Effector CD8-positive, alpha-beta T cell (primary cell): Measurements from ENCODE around the gene KLHL22.
"Not testable (repeated sequence)": the region's sequence is repeated elsewhere in the genome, so short reads cannot be mapped to it uniquely, and the experiment has no call there.

Experiments
- DNase-seq: peaks from one replicate; lab custom pipeline; 2025; lab: John Stamatoyannopoulos, UW

The KLHL22 gene

GRCh38 chr22:20499769-20500168, 4.2 kb upstream of the KLHL22 start:
- no peak for DNase-seq

GRCh38 chr22:20498913-20499312, 3.3 kb upstream of the KLHL22 start:
- DNase-seq = no peak

GRCh38 chr22:20497426-20497825, 1.8 kb upstream of the KLHL22 start:
- DNase-seq = no peak

- peak; percentile 83 for DNase-seq
Observed at GRCh38 chr22:20495861-20496681, 476 bp upstream of the KLHL22 start.

- no peak for DNase-seq
Observed at GRCh38 chr22:20491346-20491745, 4.2 kb downstream of the KLHL22 start.

- DNase-seq = no peak
Observed at GRCh38 chr22:20490941-20491307, 4.7 kb downstream of the KLHL22 start.

- DNase-seq = no peak
Observed at GRCh38 chr22:20490183-20490940, 5.2 kb downstream of the KLHL22 start.

GRCh38 chr22:20488946-20489345, 6.6 kb downstream of the KLHL22 start:
- no peak for DNase-seq

GRCh38 chr22:20487715-20488114, 7.9 kb downstream of the KLHL22 start:
- no peak for DNase-seq

GRCh38 chr22:20486229-20486628, 9.4 kb downstream of the KLHL22 start:
- DNase-seq = no peak

GRCh38 chr22:20484948-20485683, 10.5 kb downstream of the KLHL22 start:
- DNase-seq = no peak

- DNase-seq = no peak
Observed at GRCh38 chr22:20483771-20484170, 11.8 kb downstream of the KLHL22 start.

GRCh38 chr22:20483143-20483506, 12.5 kb downstream of the KLHL22 start:
- DNase-seq = not testable (repeated sequence)

- no peak for DNase-seq
Observed at GRCh38 chr22:20479612-20480196, 15.9 kb downstream of the KLHL22 start.

GRCh38 chr22:20478059-20478458, 17.5 kb downstream of the KLHL22 start:
- DNase-seq = not testable (repeated sequence)

GRCh38 chr22:20475569-20475968, 20.0 kb downstream of the KLHL22 start:
- not testable (repeated sequence) for DNase-seq

GRCh38 chr22:20475115-20475436, 20.5 kb downstream of the KLHL22 start:
- DNase-seq = no peak

GRCh38 chr22:20472629-20473442, 22.8 kb downstream of the KLHL22 start:
- no peak for DNase-seq

- DNase-seq = no peak
Observed at GRCh38 chr22:20471126-20471833, 24.3 kb downstream of the KLHL22 start.

GRCh38 chr22:20470525-20470924, 25.1 kb downstream of the KLHL22 start:
- DNase-seq = not testable (repeated sequence)
